Panc1 (cell line): ENCODE measurements around the gene BANF2.

ENCODE experiments used
- POLR2AphosphoS5 ChIP-seq: IDR thresholded peaks from 2 replicates; pipeline ENCODE4 v1.6.1; 2012; ENCODE audit warnings: mild to moderate bottlenecking, low read depth, low read length, moderate library complexity
- SIN3A ChIP-seq: IDR thresholded peaks from 2 replicates; pipeline ENCODE4 v1.6.1; 2012; ENCODE audit warnings: low read depth, mild to moderate bottlenecking, low read length, moderate library complexity, borderline replicate concordance; ENCODE audit not compliant: insufficient read depth
- TF ChIP-seq, protein P1 (sequence below): fragments of 450-650 bp; IDR thresholded peaks from 2 replicates; pipeline ENCODE4 v1.5.1; 2017; ENCODE audit warnings: mild to moderate bottlenecking

GRCh38 chr20:17720755-17721154 is 21.0 kb downstream of the BANF2 start:
- TF ChIP-seq, protein P1, sequence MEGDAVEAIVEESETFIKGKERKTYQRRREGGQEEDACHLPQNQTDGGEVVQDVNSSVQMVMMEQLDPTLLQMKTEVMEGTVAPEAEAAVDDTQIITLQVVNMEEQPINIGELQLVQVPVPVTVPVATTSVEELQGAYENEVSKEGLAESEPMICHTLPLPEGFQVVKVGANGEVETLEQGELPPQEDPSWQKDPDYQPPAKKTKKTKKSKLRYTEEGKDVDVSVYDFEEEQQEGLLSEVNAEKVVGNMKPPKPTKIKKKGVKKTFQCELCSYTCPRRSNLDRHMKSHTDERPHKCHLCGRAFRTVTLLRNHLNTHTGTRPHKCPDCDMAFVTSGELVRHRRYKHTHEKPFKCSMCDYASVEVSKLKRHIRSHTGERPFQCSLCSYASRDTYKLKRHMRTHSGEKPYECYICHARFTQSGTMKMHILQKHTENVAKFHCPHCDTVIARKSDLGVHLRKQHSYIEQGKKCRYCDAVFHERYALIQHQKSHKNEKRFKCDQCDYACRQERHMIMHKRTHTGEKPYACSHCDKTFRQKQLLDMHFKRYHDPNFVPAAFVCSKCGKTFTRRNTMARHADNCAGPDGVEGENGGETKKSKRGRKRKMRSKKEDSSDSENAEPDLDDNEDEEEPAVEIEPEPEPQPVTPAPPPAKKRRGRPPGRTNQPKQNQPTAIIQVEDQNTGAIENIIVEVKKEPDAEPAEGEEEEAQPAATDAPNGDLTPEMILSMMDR: no peak
- no peak for TF ChIP-seq POLR2AphosphoS5
- no peak for TF ChIP-seq SIN3A
